ENCODE data around the gene SEMA3B.
"Not testable (repeated sequence)": the region's sequence is repeated elsewhere in the genome, so short reads cannot be mapped to it uniquely, and the experiment has no call there.

Gene SEMA3B

DNA sequence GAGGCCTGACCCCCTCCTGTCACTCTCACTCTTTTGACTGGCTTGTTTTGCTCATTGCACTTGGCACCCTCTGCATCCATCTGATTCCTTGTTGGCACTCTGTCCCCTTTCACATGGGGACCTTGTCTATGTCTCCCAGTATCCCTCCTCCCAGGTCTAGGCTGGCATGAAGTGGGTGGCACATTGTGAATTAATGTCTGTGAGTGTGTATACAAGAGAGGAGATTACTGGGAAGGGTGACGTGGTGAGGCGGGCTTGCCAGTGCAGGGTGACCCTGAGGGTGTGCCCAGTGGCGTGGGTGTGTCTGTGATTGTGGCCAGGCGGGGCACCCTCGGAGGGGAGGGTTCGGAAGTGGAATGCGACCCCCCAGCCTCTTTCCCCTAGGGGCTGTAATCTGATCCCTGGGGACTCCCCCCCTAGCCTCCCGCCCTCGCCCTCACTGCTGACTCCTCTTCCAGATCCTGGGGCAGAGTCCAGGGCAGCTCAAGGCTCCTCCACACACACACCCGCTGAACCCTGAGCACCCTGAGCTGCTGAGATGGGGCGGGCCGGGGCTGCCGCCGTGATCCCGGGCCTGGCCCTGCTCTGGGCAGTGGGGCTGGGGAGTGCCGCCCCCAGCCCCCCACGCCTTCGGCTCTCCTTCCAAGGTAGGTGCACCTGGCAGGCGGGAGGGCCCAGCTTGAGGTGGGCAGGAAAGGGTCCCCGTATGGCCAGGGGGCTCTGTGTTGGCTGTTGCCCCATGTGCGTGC lies at the start of gene SEMA3B:
TSS of gene SEMA3B (plus strand) at position 445 of the 749 bp plus-strand sequence. CDS start at position 539, 94 bp downstream.
- DNase-seq (ENCODE audit: low spot score) (peak; percentile 58), FAIRE-seq (no peak)

DNA sequence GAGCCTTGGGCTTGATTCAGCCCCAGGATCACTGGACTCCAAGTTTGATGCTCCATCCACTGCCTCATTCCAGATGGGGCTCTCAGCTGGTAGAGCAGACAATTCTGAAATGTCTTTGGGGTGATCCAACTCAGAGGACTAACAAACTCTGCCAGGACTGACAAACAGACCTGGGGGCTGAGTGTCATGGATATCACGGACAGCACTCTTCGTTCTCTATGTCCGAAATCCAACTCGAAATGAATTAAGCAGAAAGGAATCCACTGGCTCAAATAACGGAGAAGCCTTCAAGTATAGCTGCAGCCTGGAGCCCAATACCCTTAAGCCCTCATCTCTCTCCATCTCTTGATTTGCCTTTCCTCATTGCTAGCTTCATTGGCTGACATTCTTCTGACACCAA lies 49.7 kb upstream of the SEMA3B start:
- DNase-seq (ENCODE audit: low spot score) = no peak
- FAIRE-seq = no peak

DNA sequence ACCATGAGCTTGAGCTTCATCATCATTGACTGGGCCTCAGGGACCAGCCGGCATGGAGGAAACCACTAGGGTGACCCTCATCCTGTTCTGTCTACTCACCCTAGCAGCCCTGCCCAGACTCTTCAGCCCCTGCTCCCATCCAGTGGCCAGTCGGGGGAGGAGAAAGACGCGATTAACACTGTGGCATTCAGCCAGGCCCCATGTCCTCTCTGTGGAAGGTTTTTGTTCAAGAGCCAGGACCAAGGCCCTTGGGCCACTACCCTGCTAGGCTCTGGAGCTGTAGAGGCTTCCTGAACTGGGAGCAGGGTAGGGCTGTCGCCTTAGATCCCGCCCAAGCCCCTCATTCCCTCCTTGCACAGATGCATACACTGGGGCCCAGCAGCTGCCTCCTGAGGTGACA lies 48.8 kb upstream of the SEMA3B start:
- DNase-seq (ENCODE audit: low spot score) (no peak), FAIRE-seq (no peak)

DNA sequence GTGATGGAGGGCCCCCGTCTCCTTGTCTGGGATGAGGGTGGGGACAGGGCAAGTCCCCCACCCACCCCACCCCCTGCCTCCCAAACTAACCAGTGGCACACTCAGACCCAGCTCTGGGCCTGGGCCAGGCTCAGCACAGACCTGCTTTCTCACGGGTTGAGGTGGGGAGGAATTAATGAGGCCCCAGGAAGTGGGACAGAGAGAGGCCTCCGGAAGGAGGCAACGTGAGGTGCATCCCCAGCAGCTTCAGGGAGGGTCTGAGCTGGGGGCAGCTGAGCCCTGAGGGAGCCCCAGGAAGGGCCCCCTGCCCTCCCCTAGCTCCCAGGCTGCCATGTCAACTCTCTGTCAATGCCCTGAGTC lies 47.9 kb upstream of the SEMA3B start:
- no peak for DNase-seq (ENCODE audit: low spot score)

DNA sequence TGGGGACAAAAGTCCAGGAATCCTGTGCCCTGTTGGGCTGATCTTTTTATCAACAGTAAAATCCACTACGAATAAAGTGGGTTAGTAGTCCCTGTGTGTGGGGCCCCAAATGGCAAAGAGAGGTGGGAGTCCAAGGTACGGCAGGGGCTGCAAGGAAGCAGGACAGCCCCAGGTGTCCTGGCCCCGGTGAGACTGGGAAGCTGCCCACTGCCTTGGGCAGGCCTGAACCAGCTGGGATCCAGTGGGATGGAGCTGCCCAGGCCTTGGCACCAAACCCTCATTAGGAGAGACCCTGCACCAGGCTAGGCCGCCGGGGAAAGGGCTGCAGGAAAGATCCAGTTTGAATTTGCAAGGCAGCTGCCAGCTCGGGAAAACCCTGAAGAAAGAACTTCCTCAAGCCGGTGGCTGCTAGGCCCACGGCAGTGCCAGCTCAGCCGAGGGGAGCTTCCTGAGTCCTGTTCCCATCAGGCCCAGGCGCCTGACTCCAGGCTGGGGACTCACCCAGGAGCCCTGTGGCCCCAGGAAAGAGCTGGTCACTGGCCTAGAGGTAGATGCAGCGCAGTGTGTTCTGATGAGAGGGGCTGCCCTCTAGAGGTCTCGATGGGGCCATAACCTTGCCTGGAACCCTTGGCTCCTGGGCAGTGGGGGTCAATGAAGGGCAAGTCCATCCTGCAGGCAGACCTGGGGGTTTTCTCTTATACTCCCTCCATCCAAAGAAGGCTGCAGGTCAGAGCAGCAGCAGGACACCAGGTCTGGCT lies 47.4 kb upstream of the SEMA3B start:
- FAIRE-seq (no peak), DNase-seq (ENCODE audit: low spot score) (no peak)

More for the DNA sequence above, 47.9 kb upstream of the SEMA3B start:
- FAIRE-seq = no peak

DNA sequence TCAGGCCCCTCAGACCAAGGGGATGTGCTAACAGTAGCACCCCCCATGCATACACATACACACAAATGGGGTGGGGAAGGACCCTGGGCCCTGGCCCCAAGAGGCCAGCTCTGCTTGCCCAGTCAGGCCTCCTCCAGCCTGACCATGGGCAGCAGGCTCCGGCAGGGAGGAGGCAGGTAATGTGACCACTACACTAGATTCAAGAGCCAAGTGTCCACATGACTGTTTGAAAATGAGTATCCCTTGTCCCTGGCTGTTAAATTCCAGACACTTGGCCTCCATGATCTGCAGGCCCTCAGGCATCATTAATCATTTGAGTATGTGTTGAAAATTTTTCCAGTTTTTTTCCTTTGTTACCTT lies 46.8 kb upstream of the SEMA3B start:
- no peak for FAIRE-seq
- no peak for DNase-seq (ENCODE audit: low spot score)

DNA sequence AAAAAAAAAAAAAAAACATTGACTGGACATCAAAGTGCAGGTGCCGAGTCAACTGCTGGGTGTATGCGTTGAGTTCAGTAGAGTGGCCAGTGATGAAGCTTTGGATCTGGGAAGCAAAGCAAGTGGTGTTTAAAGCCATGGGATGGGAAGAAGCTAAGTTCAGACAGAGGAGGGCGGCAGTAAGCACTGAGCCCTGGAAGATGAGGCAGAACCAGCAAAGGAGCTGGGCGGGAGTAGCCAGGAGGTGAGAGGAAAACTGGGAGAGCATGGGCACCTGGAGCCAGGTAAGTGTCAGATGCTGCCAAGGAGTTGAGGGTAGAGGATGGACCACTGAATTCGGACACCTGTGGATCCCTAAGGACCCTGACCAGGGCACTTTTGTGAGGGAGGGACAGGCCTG lies 44.3 kb upstream of the SEMA3B start:
- DNase-seq (ENCODE audit: low spot score) (no peak), FAIRE-seq (no peak)

DNA sequence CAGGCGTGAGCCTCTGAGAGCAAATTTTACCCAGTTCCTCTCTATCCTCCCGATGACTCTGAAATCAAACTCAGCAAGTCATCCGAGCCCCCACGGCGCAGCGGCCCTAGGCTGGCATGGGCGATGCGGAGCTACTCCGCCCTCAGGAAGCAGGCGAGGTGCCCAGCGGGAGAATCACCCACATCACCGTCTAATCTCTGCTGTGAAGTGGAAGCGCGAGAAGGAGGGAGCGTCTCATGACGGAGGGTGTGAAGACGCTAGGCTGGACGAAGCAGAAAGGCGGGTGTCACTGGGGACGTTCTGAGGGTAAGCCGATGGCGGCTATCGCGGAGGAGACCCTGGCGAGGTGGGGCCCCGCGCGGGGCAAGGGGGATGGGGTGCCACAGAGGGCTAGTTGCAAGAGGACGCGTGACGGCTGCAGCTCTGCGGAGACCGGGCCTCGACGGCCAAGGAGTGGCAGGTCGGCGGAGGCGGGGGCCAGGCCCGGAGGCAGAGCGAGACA lies 42.0 kb upstream of the SEMA3B start:
- FAIRE-seq = no peak

DNA sequence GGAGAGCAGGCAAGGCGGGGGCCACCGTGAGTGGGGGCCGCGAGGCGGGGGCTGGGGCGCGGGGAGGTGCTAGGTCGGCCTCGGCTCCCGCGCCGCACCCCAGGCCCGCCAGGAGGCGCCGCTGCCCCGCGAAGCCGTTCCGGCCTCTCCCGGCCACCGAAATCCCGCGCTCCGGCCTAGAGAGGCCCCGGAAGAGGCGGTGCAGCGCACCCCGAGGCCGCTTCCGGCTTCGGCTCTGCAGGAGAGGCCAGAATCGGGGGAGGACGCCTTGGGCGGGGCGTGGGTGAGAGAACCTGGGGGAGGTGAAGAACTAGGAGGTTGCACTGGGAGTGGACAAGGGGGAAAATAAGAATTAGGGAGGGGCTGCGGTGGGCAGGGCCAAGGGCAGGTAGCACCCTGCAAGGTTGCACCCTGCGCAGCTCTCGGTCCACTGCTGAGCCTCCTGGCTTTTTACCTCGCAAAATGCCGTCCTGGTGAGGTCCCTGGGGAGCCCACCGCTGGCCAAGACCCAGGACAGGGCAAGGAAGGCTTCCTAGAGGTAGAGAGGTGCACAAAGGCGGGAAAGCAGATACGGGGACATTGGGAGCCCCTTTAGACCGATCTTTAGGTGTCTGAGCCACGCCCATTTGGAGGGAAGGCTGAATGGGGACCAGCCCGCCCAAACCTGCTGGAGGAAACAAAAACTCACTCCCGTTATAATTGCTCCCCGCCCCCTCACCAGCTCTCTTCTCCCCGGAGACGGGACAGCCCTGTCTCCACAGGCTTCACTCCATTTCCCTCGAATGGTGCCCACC lies 41.4 kb upstream of the SEMA3B start:
- DNase-seq (ENCODE audit: low spot score) = peak; percentile 77
- no peak for FAIRE-seq

More for the DNA sequence above, 42.0 kb upstream of the SEMA3B start:
- DNase-seq (ENCODE audit: low spot score) = no peak

DNA sequence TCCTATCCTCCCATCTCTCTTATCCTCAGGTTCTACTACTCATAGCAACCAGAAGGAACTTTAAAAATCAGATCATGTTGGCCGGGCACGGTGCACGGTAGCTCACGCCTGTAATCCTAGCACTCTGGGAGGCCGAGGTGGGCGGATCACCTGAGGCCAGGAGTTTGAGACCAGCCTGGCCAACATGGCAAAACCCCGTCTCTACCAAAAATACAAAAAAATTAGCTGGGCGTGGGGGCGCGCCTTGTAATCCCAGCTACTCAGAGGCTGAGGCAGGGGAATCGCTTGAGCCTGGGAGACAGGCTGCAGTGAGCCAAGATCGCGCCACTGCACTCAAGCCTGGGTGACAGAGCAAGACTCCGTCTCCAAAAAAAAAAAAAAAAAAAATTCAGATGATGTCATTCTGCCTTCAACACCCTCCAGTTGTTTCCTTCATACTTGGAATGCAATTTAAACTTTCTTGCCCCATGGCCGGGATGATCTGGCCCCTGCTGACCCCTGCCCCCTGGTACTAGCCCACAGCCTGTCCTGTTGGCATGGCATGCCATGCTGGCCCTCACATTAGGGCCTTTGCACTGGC lies 40.7 kb upstream of the SEMA3B start:
- FAIRE-seq; DNase-seq (ENCODE audit: low spot score): not testable (repeated sequence)

DNA sequence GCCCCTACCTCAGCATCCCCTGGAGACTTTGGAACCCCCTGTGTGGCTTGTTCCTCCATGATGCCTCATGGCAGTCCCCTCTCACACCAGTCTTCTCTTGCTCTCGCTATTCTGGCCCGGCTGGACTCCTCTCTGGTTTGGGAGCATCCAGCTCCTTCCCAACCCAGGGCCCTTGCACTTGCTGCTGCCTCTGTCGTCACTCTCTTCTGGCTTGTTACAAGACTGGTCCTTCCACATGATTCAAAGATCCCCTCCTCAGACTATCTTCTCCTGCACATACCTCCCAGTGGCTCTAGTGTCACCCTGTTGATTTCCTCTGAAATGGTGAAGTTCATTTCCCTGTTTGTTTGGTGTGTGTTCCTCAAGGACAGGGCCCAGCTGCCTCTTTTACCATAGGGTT lies 39.5 kb upstream of the SEMA3B start:
- no peak for DNase-seq (ENCODE audit: low spot score)
- FAIRE-seq = no peak

DNA sequence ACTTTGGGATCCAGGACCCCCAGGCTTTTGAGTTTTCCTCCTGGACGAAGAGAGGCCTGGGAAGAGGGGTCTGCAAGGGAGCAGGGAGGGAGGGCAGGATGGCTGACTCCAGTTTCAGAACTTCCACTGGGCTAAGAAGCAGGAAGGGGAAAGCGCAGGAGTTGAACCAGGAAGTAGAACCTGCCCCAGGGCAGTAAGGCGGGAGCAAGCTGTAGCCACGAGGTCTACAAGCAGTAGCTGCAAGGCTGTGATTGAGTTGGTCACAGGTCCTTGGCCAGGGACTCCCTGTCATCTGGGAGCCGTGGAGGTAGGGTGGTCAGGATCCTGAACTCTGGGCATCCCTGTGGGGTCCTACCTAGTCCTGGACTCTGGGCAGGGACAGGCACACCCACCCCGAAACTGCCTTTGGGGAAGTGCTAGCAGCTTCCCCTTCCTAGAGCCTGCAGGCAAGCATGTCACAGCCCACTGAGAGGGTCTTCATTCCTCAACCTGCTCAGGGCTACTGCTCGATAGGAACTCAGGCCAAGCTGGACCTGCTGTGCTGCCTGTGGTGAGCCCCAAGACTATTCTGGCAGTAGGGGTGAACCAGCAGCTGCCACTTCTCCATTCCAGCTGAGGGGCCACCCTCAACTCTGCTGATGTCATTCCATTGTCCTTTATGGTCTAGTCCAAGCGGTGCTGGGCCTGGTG lies 38.7 kb upstream of the SEMA3B start:
- DNase-seq (ENCODE audit: low spot score) = no peak
- FAIRE-seq = no peak

DNA sequence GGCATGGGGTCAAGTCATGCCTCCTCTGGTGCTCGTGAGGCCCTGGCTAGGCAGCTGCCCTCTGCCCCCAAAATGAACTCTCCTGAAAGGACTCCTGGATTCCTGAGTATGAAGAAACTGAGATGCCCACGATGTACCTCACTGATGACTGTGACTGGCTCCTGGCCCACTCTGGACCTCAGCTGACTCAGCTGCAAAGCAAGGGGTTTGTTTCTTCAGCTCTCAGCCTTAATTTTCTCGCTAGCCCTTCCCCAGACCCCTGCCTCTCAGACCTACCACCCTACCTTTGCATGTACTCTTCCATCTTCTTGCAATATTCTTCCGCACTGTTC lies 38.2 kb upstream of the SEMA3B start:
- FAIRE-seq (no peak), DNase-seq (ENCODE audit: low spot score) (no peak)

DNA sequence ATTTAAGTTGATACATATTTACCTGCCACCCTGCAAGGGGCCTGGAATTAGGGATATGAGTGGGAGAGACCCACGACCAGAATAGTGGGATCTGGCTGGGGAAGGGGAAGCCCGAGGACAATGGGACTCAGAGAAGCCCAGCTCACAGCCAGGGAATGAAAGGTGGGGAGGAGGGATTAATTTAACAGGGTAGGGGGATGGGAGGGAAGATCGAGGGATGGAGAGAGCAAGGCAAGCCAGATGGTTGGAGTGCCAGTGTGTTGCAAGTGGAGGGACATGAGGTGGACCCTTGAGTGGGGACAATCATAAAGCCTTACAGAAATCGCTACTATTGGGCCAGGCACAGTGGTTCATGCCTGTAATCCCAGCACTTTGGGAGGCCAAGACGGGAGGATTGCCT lies 37.4 kb upstream of the SEMA3B start:
- no peak for FAIRE-seq
- no peak for DNase-seq (ENCODE audit: low spot score)

DNA sequence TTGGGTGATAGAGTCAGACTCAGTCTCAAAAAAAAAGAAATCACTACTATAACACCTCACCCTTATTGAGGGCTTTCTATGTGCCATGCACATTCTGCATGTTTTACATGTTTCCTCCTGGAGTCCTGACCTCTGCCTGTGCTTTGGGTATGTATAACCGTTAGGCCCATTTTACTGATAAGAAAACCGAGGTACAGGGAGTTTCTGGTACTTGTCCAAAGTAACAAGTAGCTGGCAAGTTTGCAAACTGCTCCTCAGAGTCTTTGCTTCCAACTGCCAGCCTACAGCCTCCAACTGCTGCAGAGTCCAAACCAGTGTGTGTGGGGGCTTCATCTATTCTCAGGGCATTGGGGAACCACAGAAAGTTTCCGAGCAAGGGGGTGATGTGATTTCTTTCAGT lies 36.6 kb upstream of the SEMA3B start:
- FAIRE-seq (no peak), DNase-seq (ENCODE audit: low spot score) (no peak)

DNA sequence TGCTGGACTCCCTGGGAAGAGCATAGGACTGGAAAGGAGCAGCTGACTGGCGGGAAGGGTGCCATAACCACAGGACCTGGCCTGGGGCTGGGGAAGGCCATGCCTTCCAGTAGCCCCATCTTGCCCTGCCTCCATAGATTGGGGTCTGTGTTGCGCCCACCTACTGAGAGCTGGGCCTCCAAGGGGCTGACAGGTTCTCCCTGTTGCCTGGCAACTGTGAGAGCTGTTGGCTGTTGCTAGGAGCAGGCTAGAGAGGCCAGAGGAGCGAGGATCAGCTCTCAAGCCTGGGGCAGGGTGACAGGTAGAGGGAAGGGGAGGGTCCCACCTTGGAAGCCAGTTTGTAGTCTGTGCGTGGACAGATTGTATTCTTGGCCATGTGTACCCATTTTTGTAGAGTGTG lies 35.8 kb upstream of the SEMA3B start:
- FAIRE-seq = no peak
- no peak for DNase-seq (ENCODE audit: low spot score)

DNA sequence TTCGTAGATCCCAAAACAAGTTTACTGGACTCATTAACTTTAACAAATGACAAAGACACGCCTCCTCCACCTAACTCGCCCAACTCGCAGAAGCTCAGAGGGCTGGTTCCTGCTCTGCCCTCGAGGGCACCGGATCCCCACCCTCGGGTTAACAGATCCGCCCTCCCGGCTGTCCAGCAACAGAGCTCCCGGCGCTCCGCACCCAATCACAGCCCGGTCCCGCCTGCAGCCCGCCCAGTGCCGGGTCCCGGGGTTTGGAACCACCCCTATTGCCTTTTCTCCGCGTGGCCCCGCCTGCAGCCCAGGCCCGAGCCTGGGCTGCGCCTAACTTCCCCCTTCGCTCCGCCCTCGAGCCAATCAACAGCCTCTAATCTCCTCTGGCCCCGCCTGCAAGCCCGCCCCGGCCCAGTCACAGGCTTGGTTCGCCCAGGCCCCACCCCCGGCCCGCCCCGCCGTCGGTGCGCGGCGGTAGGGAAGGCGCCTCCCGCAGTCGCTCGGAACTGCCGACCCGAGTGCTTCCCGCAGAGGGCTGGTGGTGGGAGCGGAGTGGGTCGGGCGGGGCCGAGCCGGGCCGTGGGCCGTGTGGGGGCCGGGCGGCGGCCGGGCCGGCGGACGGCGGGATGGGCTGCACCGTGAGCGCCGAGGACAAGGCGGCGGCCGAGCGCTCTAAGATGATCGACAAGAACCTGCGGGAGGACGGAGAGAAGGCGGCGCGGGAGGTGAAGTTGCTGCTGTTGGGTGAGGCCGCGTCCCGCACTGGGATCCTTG lies 33.0 kb upstream of the SEMA3B start, which contains the start of gene GNAI2:
TSS of gene GNAI2 (plus strand) at position 489 of the 768 bp plus-strand sequence. CDS start at position 621, 132 bp downstream.
- FAIRE-seq = peak; percentile 93
- DNase-seq (ENCODE audit: low spot score) = peak; percentile 94

DNA sequence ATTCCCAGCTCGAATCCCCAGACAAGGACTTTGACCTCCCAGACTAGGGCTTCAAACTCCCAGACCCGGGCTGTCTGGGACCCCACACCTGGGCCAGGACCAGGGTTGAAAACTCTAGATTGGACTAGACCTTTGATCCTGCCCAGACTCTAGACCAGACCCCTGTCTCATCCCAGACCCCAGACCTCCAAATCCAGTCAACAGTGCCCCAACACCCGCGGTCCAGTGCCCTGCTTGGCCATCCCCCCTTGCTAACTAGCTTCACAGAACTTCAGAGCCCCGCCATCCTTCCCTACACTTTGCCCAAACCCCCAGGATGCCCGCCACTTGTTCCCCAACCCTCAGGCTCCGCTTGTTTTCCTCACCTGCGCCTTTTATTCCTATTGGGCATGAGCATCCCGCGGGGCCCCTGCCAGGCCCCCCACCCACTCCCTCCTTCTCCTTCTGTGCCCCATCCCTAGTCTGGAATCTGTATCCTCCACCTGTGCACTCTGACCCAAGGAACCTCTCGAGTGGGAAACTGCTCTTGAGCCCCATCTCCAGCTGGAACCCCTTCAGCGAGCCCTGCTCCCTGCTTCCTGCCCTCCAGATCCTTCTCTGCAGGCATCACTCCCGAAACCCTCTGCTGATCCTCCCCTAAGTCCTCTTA lies 32.3 kb upstream of the SEMA3B start:
- no peak for FAIRE-seq
- no peak for DNase-seq (ENCODE audit: low spot score)

DNA sequence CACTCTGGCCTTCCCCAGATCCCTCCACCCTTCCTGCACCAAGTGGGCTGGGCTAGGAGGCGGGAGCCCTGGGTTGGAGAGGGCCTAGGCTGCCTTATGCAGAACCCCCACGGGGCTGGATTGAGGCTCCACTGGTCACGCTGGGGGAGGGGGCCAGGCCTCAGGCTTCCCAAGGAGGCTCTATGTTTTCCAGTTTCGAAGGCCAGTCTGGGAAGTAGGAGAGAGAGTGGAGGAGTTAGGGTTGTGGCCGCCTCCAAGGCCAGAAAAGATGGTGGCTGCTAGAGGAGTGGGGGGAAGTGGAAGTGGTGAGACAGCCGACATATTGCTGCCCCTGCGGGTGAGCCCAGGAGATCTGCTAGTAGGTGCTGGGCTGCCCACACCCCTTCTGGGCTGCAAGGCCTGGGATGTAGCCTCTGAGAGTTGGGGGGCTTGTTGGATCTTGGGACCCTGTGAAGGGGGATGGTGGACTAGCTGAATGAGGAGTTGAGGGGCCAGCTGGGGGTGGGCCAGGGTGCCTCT lies 31.8 kb upstream of the SEMA3B start:
- no peak for FAIRE-seq
- no peak for DNase-seq (ENCODE audit: low spot score)

Measured in RCC 7860 (cell line).